Nephron (organoid): ENCODE data around the gene SPOUT1.
A peak's percentile ranks its signal among the peaks of the same experiment; 100 is the strongest.

Experiments
- H3K27ac Mint-ChIP-seq, 3 experiments: 2 replicates each; pipeline ENCODE4 v1.8.0; 2020; ENCODE audit warnings: mixed read lengths in 3 of 3, mild to moderate bottlenecking in 2 of 3, moderate library complexity in 1 of 3
- H3K27me3 Mint-ChIP-seq: 2 replicates; pipeline ENCODE4 v1.8.0; 2021; ENCODE audit warnings: low read depth, mild to moderate bottlenecking, moderate library complexity, mixed read lengths
- H3K36me3 Mint-ChIP-seq: 2 replicates; pipeline ENCODE4 v1.8.0; 2020; ENCODE audit warnings: low read depth, mixed read lengths
- H3K4me1 Mint-ChIP-seq: 2 replicates; pipeline ENCODE4 v1.8.0; 2020; ENCODE audit warnings: mixed read lengths
- H3K4me3 Mint-ChIP-seq, 3 experiments: 2 replicates each; pipeline ENCODE4 v1.8.0; 2020; ENCODE audit warnings: mild to moderate bottlenecking in 3 of 3, mixed read lengths in 3 of 3, moderate library complexity in 2 of 3
- H3K9me3 Mint-ChIP-seq: 2 replicates; pipeline ENCODE4 v1.8.0; 2020; ENCODE audit warnings: mixed read lengths
- CTCF ChIP-seq, 3 experiments: fragments of 200-600 bp; sonication (generic); IDR thresholded peaks; one replicate each; pipeline ENCODE4 v1.5.0; 2021; ENCODE audit warnings: antibody characterized with exemption in 3 of 3; ENCODE audit not compliant: unreplicated experiment in 3 of 3

Gene SPOUT1

GRCh38 chr9:128836509-128837145 lies 7.0 kb upstream of the SPOUT1 start:
- Mint-ChIP-seq H3K9me3 (no peaks in the 10 kb centered on the region), H3K4me3 (no peak overlapping the region), H3K27me3 (no peaks in the 10 kb centered on the region), H3K27ac (no peak overlapping the region), H3K4me1 (peaks cover 10% of the 10 kb centered on the region), H3K36me3 (peaks cover 12% of the 10 kb centered on the region)
- no peak for TF ChIP-seq CTCF (IDR thresholded peaks at IDR 0.05; ENCODE audit: unreplicated experiment in 3 of 3)

DNA sequence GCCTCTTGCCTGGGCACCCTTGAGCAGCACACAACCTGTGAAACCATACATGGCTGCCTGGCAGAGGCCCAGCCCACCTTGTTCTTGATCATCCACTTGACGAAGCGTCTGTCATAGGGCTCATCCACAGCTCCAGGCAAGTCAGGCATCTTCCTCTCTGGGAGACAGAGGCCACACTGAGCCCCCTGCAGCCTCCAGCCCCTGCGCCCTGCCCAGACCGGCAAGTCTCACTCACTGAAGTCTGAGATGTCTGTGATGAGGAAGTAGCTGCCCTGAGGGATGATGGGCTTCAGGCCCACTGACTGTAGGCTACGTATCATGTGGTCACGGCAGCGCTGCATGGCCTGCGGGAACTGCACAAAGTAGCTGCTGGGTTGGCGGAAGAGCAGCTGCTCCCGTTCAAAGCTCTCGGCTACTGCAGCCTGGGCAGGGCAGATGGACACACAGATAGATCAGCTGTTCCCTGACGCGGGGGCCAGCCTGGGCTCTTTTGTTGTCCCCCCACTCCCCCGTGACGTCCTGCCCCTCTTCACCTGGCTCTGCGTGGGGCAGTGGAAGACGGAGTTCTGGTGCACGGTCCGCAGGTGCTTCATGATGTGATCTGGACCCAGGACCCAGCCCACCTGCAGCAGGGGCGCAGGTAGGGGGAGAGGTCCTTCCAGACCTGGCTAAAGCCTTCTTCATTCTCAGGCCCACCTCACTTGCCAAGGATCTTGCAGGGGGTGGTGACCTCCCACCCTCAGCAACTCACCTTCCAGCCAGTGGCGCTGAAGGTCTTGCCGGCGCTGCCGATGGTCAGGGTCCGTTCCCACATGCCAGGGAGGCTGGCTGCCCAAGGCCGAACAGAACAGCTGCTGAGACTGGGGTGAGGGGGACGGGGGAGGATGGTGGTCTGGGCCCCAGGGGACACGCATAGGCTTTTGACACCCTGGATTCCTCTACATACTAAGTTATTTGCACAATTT lies 5.9 kb upstream of the SPOUT1 start:
- Mint-ChIP-seq H3K27ac (no peak overlapping the region), H3K27me3 (no peaks in the 10 kb centered on the region), H3K36me3 (peaks cover 12% of the 10 kb centered on the region), H3K4me1 (peaks cover 10% of the 10 kb centered on the region), H3K4me3 (peak overlapping the region in 1 of 3 experiments; percentile 19), H3K9me3 (no peaks in the 10 kb centered on the region)
- no peak for TF ChIP-seq CTCF (IDR thresholded peaks at IDR 0.05; ENCODE audit: unreplicated experiment in 3 of 3)

GRCh38 chr9:128833696-128834095 lies 4.1 kb upstream of the SPOUT1 start:
- peak overlapping the region in 1 of 3 experiments; percentile 28 for H3K4me3 Mint-ChIP-seq
- peaks cover 20% of the 10 kb centered on the region for H3K4me1 Mint-ChIP-seq
- no peaks in the 10 kb centered on the region for H3K27me3 Mint-ChIP-seq
- no peak overlapping the region for H3K27ac Mint-ChIP-seq
- H3K9me3 Mint-ChIP-seq: no peaks in the 10 kb centered on the region
- peaks cover 16% of the 10 kb centered on the region for H3K36me3 Mint-ChIP-seq
- TF ChIP-seq CTCF (IDR thresholded peaks at IDR 0.05; ENCODE audit: unreplicated experiment in 3 of 3): no peak

DNA sequence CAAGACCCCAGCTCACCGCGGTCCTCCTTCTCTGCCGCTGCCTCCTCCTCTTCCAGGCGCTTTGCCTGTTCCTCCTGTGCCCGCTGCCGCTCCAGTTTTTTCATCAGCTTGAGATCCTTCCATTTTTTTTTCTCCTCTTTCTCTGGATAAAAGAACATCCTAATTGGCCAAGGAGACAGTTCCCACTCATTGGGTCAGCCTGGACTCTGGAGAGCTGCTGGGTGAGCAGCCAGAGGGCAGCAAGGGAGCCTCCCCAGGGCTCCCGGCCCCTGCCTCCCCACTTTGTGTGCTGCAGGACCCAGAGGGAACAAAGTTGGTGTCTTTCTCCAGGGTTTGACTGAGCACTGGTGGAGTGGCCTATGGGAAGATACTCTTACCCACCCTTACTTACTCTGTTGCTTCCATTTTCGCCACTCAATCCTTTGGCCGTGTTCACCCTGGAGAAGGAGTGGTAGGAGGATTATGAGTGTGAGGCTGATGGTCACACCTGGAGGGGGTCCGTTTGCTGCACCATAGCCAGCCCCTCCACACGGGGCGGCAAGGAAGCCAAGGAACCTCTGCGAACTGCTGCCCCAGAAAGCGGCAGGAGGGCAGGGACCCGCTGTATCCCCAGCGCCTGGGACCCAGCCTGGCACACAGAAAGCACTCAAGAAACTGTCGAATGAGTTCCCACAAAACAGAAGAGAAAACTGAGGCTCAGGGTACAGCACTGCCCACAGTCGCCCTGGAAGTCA lies 708 bp downstream of the SPOUT1 start:
- peak overlapping the region in 1 of 3 experiments; percentile 76 for H3K27ac Mint-ChIP-seq
- H3K9me3 Mint-ChIP-seq: no peaks in the 10 kb centered on the region
- H3K4me3 Mint-ChIP-seq: peak overlapping the region; percentile 94 to 97 (median 96)
- peaks cover 14% of the 10 kb centered on the region for H3K4me1 Mint-ChIP-seq
- no peaks in the 10 kb centered on the region for H3K27me3 Mint-ChIP-seq
- peaks cover 26% of the 10 kb centered on the region for H3K36me3 Mint-ChIP-seq
- TF ChIP-seq CTCF (IDR thresholded peaks at IDR 0.05; ENCODE audit: unreplicated experiment in 3 of 3): no peak

DNA sequence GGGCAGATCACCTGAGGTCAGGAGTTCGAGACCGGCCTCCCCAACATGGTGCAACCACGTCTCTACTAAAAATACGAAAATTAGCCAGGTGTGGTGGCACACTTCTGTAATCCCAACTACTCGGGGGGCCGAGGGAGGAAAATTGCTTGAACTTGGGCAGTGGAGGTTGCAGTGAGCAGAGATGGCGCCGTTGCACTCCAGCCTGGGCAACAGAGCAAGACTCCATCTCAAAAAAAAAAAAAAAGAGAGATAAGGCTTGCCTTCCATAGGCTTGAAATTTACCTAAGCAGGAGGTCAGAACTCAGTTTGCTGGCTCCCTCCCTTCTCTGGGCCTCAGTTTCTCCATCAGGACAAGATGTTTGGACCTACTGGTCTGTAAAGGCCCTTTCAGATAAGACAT lies 1.3 kb downstream of the SPOUT1 start:
- H3K27ac Mint-ChIP-seq: no peak overlapping the region
- H3K4me3 Mint-ChIP-seq: peak overlapping the region; percentile 94 to 97 (median 96)
- peaks cover 22% of the 10 kb centered on the region for H3K36me3 Mint-ChIP-seq
- no peaks in the 10 kb centered on the region for H3K9me3 Mint-ChIP-seq
- H3K4me1 Mint-ChIP-seq: peaks cover 14% of the 10 kb centered on the region
- no peaks in the 10 kb centered on the region for H3K27me3 Mint-ChIP-seq
- TF ChIP-seq CTCF (IDR thresholded peaks at IDR 0.05; ENCODE audit: unreplicated experiment in 3 of 3): no peak
